ENCODE results near the gene CMC1. TPM values are rescaled to one million over a fixed set of nuclear protein-coding genes. Genes with fewer than 3 reads are reported as not detected.
"Not testable (repeated sequence)": the region's sequence is repeated elsewhere in the genome, so short reads cannot be mapped to it uniquely, and the experiment has no call there.

CMC1 gene
- total RNA-seq, 1 donor from 2014 or later, result 22.3 TPM

DNA sequence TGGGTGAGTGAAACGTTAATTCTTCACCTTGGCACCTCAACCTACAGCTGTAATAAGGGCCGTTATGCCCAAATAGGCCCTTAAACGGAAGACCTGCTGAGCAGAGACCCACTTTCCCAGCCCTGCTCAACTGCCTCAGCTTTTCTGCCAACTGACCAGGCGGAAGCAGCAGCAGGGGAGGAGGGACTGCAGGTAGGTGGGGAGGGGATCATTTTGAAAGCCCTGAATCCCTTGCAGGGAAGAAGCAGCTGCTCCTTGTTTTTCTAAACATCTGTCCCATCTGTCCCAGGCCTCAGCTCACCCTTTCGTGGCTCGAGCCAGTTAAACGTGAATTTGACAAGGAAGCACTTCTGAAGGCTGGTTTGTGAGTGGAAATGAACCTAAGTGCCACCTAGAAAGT, 978 bp upstream of the CMC1 start:
- DNase-seq (ENCODE audit: low spot score), result no peak
- intact Hi-C loops (cut with DNase I), result loop anchor here (5.0 kb wide), 1 partner anchor 107 kb away; the partner anchor contains the start of genes AZI2 and ZCWPW2

DNA sequence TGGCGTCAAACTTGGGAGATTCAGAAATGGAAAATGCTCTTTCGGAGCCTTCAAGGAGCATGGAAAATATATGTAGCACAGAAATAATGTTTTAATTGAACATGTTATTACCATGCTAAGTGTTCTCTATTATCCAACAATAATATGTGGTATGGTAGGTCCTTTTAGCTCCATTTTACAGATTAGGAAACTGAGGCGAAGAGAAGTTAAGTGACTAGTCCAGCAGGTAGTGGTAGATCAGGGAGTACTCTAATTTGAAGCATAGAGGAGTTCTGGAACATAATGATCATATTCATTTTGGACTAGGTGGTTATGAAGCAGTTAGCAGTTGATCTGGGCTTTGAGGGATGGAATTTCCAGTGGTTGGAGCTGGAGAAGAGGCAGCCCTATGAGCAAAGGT, 1.1 kb downstream of the CMC1 start:
- intact Hi-C loops (cut with DNase I), result loop anchor here (5.0 kb wide), 1 partner anchor 105 kb away; the partner anchor contains the start of genes AZI2 and ZCWPW2
- no peak for DNase-seq (ENCODE audit: low spot score)

DNA sequence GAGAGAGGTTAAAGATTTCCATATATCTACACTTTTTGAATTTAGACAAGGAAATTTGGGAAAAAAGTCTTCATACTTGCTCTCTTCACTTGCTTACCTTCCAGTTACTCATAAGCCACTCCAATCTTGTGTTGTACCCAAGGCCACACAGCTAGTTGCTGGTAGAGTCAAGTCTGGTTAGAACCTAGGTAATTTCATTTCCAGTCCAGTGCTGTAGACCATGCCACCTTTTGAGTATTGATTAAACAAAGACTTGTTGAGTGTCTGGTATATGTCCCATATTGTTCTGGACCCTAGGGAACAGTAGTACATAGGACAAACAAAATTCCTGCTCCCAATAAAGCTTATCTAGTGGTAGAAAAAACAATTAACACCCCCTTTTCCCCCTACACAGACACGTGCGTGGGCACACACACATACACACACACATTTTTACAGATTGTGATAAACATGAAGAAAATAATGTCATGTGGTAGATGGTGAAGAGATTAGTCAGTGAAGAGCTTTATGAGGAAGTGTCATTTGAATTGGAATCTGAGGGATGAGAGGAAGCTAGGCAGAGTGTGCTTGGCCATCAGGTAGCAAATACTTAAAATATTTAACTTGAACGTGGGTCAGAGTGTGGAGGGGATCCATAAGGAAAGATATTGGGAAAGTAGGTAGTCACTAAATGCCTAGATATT, 2.1 kb downstream of the CMC1 start:
- intact Hi-C loops (cut with DNase I), result loop anchor here (5.0 kb wide), 1 partner anchor 104 kb away; the partner anchor contains the start of genes AZI2 and ZCWPW2
- DNase-seq (ENCODE audit: low spot score), result no peak

DNA sequence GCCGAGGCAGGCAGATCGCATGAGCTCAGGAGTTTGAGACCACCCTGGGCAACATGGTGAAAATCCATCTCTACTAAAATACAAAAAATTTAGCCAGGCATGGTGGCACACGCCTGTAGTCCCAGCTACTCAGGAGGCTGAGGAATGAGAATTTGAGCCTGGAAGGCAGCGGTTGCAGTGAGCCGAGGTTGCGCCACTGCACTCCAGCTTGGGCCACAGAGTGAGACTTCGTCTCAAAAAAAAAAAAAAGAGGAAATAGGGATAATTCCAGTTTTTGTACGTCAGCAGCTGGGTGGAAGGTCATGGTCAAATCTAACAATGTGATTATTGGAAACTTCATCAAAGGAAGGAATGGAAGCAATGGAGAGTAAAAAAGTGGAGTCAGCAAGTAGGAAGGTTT, 3.1 kb downstream of the CMC1 start:
- intact Hi-C loops (cut with DNase I), result loop anchor here (5.0 kb wide), 1 partner anchor 103 kb away; the partner anchor contains the start of genes AZI2 and ZCWPW2
- no peak for DNase-seq (ENCODE audit: low spot score)

DNA sequence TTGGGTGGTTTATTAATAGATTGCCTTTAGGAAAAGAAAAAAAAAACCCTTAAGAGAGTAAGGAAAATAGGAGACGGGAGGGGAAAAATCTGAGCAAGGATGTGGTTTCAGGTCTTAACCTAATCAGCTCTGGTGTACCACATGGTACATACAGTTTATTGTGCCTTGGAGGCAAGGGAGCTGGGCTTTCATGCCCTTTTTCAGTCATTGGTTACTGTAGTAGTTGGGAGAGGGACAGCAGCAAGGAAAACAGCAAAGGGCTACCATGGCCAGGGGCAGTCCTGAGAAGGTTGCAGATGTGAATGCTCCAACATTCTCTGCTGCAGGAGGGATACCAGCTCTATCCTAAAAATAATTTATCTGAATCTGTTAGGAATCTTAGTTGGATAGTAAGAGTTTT, 5.9 kb downstream of the CMC1 start:
- DNase-seq (ENCODE audit: low spot score), result no peak
- intact Hi-C loops (cut with DNase I), result no loop called here

DNA sequence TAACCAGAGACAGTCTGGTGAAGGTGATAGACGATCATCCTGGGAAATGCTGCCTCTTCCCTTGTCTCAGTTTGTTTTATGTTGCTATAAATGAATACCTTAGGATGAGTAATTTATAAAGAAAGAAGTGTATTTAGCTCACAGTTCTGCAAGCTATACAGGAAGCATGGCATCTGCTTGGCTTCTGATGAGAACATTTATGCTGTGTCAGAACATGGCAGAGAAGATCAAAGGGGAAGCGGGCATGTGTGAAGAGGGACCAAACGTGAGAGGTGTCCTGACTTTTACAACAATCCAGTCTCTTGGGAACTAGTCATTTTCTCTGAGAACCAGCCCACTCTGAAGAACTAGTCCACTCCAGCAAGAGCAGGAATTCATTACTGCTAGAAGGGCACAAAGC, 9.6 kb downstream of the CMC1 start:
- intact Hi-C loops (cut with DNase I), result no loop called here
- DNase-seq (ENCODE audit: low spot score), result no peak

DNA sequence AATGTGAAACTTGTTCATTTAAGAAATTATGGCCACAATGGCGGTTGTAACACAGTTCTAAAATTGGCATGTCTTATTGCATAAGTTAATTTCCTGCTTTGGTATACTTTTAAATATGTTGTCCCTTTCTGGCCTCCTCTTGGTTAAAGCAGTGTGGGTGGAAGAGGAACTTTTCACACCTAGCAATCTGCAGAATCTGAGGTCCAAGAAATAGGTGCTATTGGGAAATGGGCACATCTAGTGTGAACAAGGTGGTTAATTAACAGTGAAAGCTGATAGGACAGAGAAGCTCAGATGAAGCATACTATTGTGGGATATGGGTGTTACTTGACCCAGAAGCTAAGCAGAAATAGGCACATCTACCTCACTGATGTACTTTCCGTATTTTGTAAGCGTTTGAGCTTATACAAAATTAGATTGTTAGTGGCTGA, 10.6 kb downstream of the CMC1 start:
- intact Hi-C loops (cut with DNase I), result no loop called here
- DNase-seq (ENCODE audit: low spot score), result no peak

DNA sequence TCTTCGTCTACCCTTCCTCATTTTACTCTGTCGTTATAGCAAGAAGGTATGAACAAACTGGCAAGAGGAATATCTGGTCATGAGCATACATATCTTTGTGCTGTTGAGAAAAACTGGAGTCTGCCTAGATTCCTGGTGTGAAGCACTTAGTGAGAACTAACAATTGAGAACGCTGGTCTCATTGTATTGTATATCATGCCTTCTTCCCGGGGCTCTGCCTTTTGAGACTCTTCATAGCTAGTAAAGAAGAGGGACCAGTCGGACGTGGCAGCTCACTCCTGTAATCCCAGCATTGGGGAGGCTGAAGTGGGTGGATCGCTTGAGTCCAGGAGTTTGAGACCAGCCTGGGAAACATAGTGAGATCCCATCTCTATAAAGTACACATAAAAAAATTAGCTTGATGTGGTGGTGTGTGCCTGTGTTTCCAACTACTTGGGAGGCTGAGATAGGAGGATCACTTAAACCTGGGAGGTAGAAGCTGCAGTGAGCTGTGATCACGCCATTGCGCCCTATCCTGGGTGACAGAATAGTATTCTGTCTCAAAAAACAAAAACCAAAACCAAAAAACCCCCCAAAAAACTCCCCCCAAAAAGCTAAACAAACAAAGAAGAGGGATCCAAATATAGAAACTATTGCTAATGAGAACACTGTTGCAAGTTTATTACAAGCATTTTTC, 11.8 kb downstream of the CMC1 start:
- intact Hi-C loops (cut with DNase I), result no loop called here
- no peak for DNase-seq (ENCODE audit: low spot score)

DNA sequence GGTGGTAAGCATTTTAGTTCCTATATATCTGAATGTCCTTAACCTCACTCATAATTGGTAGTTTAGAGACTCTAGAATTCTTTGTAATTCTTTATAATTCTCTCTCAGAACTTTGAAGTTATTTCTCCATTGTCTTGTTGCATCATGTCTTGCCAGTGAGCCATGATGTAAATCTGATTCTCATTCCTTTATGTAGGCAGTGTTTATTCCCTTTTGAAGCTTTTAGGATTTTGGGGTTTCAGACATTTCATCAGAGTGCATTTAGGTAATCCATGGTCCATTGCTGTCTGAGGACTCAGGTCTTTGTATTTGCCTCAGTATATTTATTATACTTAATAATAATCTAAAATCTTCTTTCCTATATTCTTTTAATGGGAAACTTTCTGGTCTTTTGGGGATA, 20.6 kb downstream of the CMC1 start:
- intact Hi-C loops (cut with DNase I), result no loop called here

DNA sequence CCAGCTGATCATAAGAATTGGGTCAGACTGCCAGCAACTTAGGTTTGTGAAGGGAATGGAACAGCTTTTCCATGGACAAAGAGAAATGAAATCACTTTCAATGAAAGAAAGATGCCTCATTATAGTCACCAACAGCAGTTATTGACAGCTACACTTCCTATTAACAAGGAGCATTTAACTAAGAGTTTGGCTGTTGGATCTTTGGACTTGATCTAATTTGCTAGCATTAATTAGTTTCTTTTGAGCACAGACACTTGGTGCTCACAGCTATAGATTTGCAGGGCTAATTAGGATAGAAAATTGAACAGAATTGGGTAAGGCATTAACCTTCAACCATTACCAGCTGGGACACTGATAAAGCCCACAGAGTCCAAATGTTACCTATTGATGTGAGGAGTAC, 24.2 kb downstream of the CMC1 start:
- intact Hi-C loops (cut with DNase I), result no loop called here

More for the DNA sequence above, 20.6 kb downstream of the CMC1 start:
- DNase-seq (ENCODE audit: low spot score), result no peak

DNA sequence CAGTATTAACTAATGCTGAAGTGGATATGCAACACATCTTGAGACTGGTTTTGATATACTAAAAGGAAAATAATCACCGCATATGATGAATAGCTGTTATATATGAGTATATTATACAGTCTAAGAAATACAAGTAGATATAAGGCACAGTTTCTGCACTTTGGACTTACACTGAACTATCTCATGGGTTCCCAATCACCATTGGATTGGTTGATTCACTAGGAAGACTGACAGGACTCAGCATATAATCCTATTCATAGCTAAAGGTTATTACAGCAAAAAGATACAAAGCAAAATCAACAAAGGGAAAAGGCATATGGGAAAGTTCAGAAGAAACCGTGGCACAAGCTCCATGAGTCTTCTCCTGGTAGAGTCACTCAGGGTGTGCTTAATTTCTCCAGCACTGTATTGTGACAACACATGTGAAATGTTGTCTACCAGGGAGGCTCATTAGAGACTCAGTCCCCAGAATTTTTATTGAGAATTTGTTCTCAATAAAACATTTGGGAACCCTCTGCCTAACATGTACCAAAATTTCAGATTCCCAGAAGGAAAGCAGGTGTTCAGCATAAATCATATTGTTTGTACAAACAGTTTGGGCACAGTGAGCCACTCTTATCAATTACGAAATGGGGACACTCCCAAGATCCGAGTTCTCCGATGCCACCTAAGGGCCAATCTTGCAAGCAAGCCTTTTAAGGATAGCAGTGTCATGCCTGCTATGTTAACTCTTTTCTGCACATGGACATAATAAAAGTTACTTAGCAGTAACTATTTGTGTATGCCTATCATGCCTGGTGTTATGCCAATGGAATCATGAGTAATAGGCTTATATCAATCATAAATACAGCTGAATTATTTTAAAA, 26.8 kb downstream of the CMC1 start:
- no peak for DNase-seq (ENCODE audit: low spot score)
- intact Hi-C loops (cut with DNase I), result no loop called here

More for the DNA sequence above, 24.2 kb downstream of the CMC1 start:
- no peak for DNase-seq (ENCODE audit: low spot score)

DNA sequence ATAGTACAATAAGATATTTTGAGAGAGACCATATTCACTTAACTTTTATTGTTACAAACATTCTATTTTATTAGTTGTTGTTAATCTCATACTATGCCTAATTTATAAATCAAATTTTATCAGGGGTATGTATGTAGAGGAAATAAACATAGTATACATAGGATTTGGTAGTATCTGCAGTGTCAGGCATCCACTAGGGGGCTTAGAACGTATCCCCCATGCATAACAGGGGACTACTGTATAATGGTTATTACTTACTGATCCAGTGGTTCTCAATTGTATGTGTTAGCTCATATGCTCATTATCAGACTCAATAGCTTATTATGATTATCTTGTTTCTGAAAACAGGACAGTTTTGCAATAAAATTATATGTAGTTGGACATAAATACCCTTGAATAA, 27.6 kb downstream of the CMC1 start:
- intact Hi-C loops (cut with DNase I), result no loop called here

DNA sequence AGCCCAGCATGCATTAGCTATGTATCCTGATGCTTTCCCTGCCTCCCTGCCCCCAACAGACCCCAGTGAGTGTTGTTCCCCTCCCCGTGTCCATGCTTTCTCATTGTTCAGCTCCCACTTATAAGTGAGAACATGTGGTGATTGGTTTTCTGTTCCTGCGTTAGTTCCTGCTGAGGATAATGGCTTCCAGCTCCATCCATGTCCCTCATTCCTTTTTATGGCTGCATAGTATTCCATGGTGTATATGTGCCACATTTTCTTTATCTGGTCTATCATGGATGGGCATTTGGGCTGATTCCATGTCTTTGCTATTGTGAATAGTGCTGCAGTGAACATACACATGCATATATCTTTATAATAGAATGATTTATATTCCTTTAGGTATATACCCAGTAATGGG, 28.5 kb downstream of the CMC1 start:
- intact Hi-C loops (cut with DNase I); DNase-seq (ENCODE audit: low spot score): not testable (repeated sequence)

More for the DNA sequence above, 27.6 kb downstream of the CMC1 start:
- DNase-seq (ENCODE audit: low spot score), result no peak

DNA sequence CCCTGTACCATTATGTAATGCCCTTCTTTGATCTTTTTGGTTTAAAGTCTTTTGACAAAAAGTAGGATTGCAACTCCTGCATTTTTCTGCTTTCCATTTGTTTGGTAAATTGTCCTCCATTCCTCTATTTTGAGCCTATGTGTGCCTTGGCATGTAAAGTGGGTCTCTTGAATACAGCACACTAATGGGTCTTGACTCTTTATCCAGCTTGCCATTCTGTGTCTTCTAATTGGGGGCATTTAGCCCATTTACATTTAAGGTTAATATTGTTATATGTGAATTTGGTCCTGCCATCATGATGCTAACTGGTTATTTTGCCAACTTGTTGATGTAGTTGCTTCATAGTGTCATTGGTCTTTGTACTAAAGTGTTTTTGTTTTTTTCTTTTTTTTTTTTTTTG, 32.4 kb downstream of the CMC1 start:
- intact Hi-C loops (cut with DNase I), result no loop called here

DNA sequence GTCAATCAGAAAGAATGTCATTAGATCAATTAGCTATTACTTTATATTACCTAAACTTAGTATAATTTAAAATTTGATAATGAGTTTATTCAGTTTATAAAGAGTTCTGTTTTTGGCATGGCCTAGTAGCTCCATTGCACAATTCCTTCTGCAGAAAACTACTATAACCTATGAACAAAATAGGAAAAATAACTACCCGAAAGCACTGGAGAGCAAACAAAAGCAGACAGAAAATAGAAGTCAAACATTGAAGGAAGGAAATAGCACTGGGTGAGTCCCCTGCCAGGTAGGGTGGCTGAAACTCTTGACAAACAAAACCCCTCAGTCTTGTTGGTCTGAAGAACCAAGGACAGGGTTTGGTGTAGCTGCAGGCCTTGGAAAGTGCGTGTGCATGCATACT, 37.5 kb downstream of the CMC1 start:
- intact Hi-C loops (cut with DNase I), result no loop called here
- DNase-seq (ENCODE audit: low spot score), result no peak

More for the DNA sequence above, 32.4 kb downstream of the CMC1 start:
- DNase-seq (ENCODE audit: low spot score), result no peak

DNA sequence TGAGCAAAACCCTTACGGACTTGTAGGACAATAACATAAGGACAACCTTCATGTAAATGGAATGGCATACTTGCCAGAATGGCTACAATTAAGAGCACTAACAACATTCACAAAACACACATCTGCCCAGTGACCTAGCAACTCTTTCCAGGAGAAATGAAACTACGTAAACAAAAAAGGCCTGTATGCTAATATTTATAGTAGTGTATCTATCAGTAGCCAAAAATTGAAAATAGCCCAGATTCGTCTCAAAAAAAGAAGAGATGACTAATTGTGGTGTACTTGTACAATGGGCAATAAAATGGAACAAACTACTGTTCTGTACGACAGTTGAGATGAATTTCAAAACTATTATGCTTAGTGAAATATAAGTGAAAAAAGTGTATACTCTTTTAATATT, 38.4 kb downstream of the CMC1 start:
- DNase-seq (ENCODE audit: low spot score), result no peak
- intact Hi-C loops (cut with DNase I), result no loop called here

DNA sequence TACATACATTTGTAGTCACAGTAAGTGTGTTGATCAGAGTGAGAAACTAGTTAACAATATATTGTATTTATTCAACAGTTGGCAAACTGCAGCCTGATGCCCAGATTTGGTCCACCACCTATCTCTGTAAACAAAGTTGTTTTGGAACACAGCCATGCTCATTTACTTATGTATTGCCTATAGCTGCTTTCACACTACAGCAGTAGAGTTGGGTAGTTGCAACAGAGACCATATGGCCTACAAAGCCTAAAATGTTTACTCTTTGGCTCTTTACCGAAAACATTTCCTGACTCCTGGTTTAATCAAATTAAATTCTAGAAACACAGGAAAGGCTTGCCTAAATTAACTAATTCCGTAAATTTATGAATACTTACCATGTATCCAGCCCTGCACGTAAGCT, 39.4 kb downstream of the CMC1 start:
- intact Hi-C loops (cut with DNase I), result no loop called here
- no peak for DNase-seq (ENCODE audit: low spot score)

DNA sequence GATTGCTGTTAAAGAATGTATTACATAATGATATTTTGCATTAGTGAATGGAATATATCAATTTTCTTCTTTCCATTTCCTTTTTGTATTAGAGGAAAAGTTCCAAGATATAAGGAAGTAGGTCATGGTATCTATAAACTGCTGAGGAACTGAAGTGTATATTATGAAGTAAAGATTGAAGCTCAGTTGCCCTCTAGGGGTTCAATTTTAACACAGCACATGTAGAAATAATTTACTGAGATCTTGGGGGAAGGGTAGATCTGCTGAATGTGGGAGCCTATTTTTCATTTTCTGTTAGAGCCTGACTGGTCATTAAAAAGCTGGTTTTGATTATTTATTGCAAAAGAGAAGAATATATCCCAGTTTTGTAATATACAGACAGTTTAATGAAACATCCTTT, 45.2 kb downstream of the CMC1 start:
- no peak for DNase-seq (ENCODE audit: low spot score)
- intact Hi-C loops (cut with DNase I), result no loop called here

DNA sequence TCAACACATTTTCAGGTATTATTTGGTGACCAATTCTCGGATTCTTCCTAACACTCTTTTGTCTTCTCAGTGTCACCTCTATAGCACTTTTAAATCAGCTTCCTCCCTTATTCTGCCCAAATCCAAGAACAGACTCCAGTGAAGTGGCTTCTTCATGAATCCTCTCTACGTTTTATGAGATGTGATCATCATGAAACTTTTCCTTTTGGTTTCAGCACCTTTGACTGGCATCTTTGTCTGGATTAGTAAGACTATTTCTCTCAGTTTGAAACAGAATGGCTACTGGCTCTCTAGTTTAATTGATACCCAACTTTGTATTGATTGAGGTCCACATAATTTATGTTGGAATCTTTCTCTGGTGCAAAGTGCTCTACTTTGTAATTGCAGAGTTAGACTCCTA, 45.6 kb downstream of the CMC1 start:
- intact Hi-C loops (cut with DNase I), result no loop called here
- DNase-seq (ENCODE audit: low spot score), result no peak

DNA sequence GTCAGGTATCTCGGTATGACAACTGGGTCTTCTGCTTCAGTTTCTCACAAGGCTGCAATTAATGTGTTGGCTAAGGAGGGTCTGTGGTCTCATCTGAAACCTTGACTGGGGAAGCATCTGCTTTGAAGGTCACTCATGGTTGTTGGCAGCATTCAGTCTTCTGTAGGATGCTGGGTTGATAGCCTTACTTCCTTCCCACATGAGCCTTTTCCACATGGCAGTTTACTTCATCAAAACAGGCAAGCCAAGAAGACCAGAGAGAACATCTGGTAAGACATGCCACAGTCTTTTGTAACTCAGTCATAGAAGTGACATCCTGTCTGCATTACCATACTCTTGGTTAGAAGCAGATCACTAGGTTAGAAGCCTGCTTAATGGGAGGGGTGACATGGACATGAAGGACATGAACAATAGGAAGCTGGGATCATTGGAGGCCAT, 49.5 kb downstream of the CMC1 start:
- intact Hi-C loops (cut with DNase I), result no loop called here
- DNase-seq (ENCODE audit: low spot score), result no peak
